ENCODE data around the gene TSPAN3.

- TF ChIP-seq CTCF (IDR thresholded peaks at IDR 0.05; ENCODE audit: insufficient read depth, low read depth, low read length) (no peak), EZH2 (IDR thresholded peaks at IDR 0.05; ENCODE audit: insufficient read depth, low read length) (no peak)
Measured at GRCh38 chr15:77025941-77026411, 44.9 kb downstream of the TSPAN3 start.

All from astrocyte (in vitro differentiated cells and primary cell).